ENCODE data around the gene MAGT1. TPM values are rescaled to one million over a fixed set of nuclear protein-coding genes. Genes with fewer than 3 reads are reported as not detected.
A peak's percentile ranks its signal among the peaks of the same experiment; 100 is the strongest.

MAGT1 gene
- total RNA-seq, 3 donors from 2014 or later = 36.8 to 55.3 (median 43.3) TPM

- intact Hi-C loops (cut with DNase I, micrococcal nuclease) = no loop called here
- no peak for TF ChIP-seq CTCF (IDR thresholded peaks at IDR 0.05)
- DNase-seq (no peak), ATAC-seq (no peak)
- H3K4me3 ChIP-seq = no peak overlapping the region
- no peaks in the 10 kb centered on the region for H3K9me3 ChIP-seq
- H3K4me1 ChIP-seq (ENCODE audit: low read depth) = no peaks in the 10 kb centered on the region
- no peaks in the 10 kb centered on the region for H3K36me3 ChIP-seq (ENCODE audit: low read depth)
Measured at GRCh38 chrX:77786365-77786680, 108.9 kb downstream of the MAGT1 start.

- H3K36me3 ChIP-seq (ENCODE audit: low read depth) = no peaks in the 10 kb centered on the region
- no peaks in the 10 kb centered on the region for H3K9me3 ChIP-seq
- TF ChIP-seq CTCF (IDR thresholded peaks at IDR 0.05) = no peak
- H3K4me1 ChIP-seq (ENCODE audit: low read depth) = no peaks in the 10 kb centered on the region
- DNase-seq (peak; percentile 73 to 77 (median 75)), ATAC-seq (peak; percentile 92)
- H3K4me3 ChIP-seq = peak within 1 kb of the TSS; percentile 34
- intact Hi-C loops (cut with DNase I, micrococcal nuclease) = no loop called here
Measured at GRCh38 chrX:77785486-77786364, 109.5 kb downstream of the MAGT1 start, which contains the start of gene ATRX. Gene ATRX (minus strand): TSS chrX:77786216. CDS start chrX:77786001, 215 bp downstream.

- H3K36me3 ChIP-seq (ENCODE audit: low read depth) = no peaks in the 10 kb centered on the region
- intact Hi-C loops (cut with DNase I, micrococcal nuclease) = no loop called here
- H3K9me3 ChIP-seq = no peaks in the 10 kb centered on the region
- DNase-seq = no peak
- no peak for ATAC-seq
- no peak for TF ChIP-seq CTCF (IDR thresholded peaks at IDR 0.05)
- no peak overlapping the region for H3K4me3 ChIP-seq
- H3K4me1 ChIP-seq (ENCODE audit: low read depth) = no peaks in the 10 kb centered on the region
Measured at GRCh38 chrX:77779695-77780094, 115.5 kb downstream of the MAGT1 start.

GRCh38 chrX:77776659-77777058, 118.6 kb downstream of the MAGT1 start:
- ATAC-seq (no peak), DNase-seq (no peak)
- TF ChIP-seq CTCF (IDR thresholded peaks at IDR 0.05) = no peak
- intact Hi-C loops (cut with DNase I, micrococcal nuclease) = no loop called here
- no peaks in the 10 kb centered on the region for H3K4me1 ChIP-seq (ENCODE audit: low read depth)
- no peaks in the 10 kb centered on the region for H3K36me3 ChIP-seq (ENCODE audit: low read depth)
- no peaks in the 10 kb centered on the region for H3K9me3 ChIP-seq
- no peak overlapping the region for H3K4me3 ChIP-seq

Other genes starting within 250 kb of the MAGT1 start
- gene ATRX, start 109.2 kb downstream of the MAGT1 start, total RNA-seq = 100 to 1,000 TPM in 1 of 3 donors, 10 to 100 TPM in 2; 47.9 to 108 (median 64.1) TPM
- 100 to 1,000 TPM; 340 to 480 (median 472) TPM for gene COX7B, start 4.0 kb upstream of the MAGT1 start, total RNA-seq
- 10 to 100 TPM in 1 of 3 donors, 1 to 10 TPM in 2; 6.9 to 11.2 (median 9.7) TPM for gene ATP7A, start 15.3 kb upstream of the MAGT1 start, total RNA-seq
- gene PGAM4, start 74.2 kb upstream of the MAGT1 start, total RNA-seq = not detected
- 100 to 1,000 TPM; 236 to 369 (median 310) TPM for gene PGK1, start 208.8 kb upstream of the MAGT1 start, total RNA-seq
- 10 to 100 TPM in 1 of 3 donors, 1 to 10 TPM in 2; 3.3 to 17.7 (median 8.5) TPM for gene TAF9B, start 244.2 kb upstream of the MAGT1 start, total RNA-seq